ENCODE results near the gene GULP1. TPM values are rescaled to one million over a fixed set of nuclear protein-coding genes. Genes with fewer than 3 reads are reported as not detected.

The GULP1 gene
- total RNA-seq, 1 donor from 2014 or later, result 95.5 TPM

DNA sequence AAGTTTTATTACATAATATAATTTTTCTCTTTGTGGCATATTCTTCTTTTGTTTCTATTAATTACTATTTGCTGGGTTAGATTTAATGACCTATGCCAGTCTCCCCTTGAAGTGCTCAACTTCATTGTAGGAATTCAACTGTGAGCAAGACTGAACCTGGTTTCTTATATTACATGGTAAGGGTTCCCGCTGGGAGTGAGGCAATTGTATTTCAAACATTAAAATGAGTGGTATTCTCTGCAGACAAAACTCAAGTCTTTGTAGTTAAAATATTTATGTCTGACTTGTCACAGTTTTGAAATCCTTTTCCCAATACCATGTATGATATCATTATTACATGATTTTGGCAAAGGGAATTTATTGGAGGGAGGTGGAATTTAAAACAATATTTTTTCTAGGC lies 278.7 kb downstream of the GULP1 start:
- no peak for DNase-seq (ENCODE audit: low read depth)
- TF ChIP-seq, protein P1, sequence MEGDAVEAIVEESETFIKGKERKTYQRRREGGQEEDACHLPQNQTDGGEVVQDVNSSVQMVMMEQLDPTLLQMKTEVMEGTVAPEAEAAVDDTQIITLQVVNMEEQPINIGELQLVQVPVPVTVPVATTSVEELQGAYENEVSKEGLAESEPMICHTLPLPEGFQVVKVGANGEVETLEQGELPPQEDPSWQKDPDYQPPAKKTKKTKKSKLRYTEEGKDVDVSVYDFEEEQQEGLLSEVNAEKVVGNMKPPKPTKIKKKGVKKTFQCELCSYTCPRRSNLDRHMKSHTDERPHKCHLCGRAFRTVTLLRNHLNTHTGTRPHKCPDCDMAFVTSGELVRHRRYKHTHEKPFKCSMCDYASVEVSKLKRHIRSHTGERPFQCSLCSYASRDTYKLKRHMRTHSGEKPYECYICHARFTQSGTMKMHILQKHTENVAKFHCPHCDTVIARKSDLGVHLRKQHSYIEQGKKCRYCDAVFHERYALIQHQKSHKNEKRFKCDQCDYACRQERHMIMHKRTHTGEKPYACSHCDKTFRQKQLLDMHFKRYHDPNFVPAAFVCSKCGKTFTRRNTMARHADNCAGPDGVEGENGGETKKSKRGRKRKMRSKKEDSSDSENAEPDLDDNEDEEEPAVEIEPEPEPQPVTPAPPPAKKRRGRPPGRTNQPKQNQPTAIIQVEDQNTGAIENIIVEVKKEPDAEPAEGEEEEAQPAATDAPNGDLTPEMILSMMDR (IDR thresholded peaks at IDR 0.05; ENCODE audit: insufficient read depth, low read length, poor library complexity, severe bottlenecking), result no peak
- no peaks in the 10 kb centered on the region for H3K36me3 ChIP-seq (ENCODE audit: control insufficient read depth, insufficient read depth, low read length)
- H3K27me3 ChIP-seq (ENCODE audit: control insufficient read depth, insufficient read depth, low read length), result no peaks in the 10 kb centered on the region
- no peak overlapping the region for H3K4me3 ChIP-seq (ENCODE audit: low read depth, low read length)

DNA sequence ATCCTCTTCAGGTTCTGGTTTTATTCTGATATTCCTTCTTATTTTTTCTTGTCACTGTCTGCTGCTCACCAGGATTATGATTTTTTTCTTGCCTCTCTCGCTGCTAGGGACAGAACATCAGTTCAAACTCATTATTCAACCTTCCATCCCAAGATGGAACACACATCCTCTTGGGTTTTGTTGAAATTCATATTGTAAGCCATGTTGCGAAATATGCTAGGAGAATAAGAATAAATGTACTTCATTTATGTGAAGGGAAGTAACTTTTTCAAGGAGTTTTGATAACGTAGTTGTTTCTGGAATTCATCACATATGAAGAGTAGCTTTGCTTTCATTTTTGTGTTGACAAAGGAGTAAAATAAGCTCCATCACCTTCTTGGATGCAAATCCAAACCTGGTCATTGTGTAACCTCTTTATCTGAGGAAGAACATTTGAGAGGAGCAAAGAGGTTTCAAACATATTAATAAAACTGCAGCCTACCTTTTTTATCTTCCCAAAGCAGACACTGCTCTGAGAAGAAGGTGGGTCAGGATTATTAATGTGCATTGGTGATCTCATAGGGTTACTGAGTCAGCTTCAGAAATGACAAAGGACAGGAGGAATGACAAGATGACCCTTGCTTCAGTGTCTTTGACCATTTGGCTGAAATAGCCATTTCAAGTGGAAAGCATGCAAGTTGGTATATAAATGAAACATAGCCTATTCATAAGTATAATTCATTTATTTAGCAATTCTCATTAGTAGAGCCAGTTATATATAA lies 280.0 kb downstream of the GULP1 start:
- H3K4me3 ChIP-seq (ENCODE audit: low read depth, low read length), result no peak overlapping the region
- no peak for DNase-seq (ENCODE audit: low read depth)
- H3K36me3 ChIP-seq (ENCODE audit: control insufficient read depth, insufficient read depth, low read length), result no peaks in the 10 kb centered on the region
- TF ChIP-seq, protein P1 (IDR thresholded peaks at IDR 0.05; ENCODE audit: insufficient read depth, low read length, poor library complexity, severe bottlenecking), result no peak
- no peaks in the 10 kb centered on the region for H3K27me3 ChIP-seq (ENCODE audit: control insufficient read depth, insufficient read depth, low read length)

DNA sequence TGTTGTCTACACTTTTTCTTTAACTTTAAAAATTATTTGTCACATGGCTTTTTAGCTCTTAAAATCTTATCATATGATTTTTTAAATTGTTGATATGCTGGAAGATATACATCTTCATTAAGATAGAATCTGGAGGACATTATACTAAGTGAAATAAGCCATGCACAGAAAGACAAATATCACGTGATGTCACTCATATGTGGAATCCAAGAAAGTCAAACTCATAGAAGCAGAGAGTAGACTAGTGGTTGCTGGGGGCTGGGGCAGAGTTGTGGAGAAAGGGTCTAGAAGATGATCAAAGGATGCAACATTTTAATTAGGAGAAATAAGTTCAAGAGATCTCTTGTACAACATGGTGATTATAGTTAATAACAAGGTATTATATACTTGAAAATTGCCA lies 280.9 kb downstream of the GULP1 start:
- H3K36me3 ChIP-seq (ENCODE audit: control insufficient read depth, insufficient read depth, low read length), result no peaks in the 10 kb centered on the region
- H3K27me3 ChIP-seq (ENCODE audit: control insufficient read depth, insufficient read depth, low read length), result no peaks in the 10 kb centered on the region
- TF ChIP-seq, protein P1 (IDR thresholded peaks at IDR 0.05; ENCODE audit: insufficient read depth, low read length, poor library complexity, severe bottlenecking), result no peak
- no peak for DNase-seq (ENCODE audit: low read depth)
- no peak overlapping the region for H3K4me3 ChIP-seq (ENCODE audit: low read depth, low read length)

DNA sequence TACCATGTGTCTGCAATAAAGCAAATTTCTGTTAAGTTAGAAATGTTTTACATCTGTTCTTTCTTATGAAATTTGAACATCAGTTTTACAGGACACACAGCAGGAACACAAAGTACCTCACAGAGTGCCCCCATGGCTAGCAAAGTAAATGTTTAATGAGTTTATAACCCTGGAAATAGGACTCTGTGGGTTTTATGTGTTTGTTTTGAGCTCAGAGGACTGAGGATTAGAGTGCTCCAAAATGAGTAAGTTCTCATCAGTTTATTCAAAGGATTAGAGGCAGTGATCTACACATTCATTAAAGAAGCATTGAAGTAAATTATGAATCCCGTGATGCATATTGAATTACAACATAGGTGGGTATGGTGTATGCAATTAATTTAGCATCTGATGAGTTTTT lies 281.8 kb downstream of the GULP1 start:
- DNase-seq (ENCODE audit: low read depth), result peak; percentile 1
- H3K27me3 ChIP-seq (ENCODE audit: control insufficient read depth, insufficient read depth, low read length), result no peaks in the 10 kb centered on the region
- no peaks in the 10 kb centered on the region for H3K36me3 ChIP-seq (ENCODE audit: control insufficient read depth, insufficient read depth, low read length)
- TF ChIP-seq, protein P1 (IDR thresholded peaks at IDR 0.05; ENCODE audit: insufficient read depth, low read length, poor library complexity, severe bottlenecking), result no peak
- H3K4me3 ChIP-seq (ENCODE audit: low read depth, low read length), result no peak overlapping the region

DNA sequence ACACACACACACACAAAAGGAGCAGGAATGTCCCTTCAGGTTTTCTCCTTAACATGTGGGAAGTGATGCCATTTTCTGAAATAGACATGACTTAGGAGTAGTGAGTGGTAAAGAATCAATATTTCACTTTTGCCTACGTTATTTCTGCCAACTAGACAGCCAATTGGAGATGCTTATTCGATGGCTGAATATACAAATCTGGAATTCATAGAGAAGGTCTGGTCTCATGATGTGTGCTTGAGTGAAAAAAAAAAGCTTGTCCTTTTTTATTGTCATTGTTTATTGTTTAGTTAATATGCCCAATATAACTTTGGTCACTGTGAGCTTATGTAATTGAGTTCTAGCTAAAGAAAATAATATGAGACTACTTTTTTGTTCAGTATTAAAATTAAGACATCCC lies 284.3 kb downstream of the GULP1 start:
- TF ChIP-seq, protein P1 (IDR thresholded peaks at IDR 0.05; ENCODE audit: insufficient read depth, low read length, poor library complexity, severe bottlenecking), result no peak
- Histone ChIP-seq H3K4me3 (ENCODE audit: low read depth, low read length) (no peak overlapping the region), H3K27me3 (ENCODE audit: control insufficient read depth, insufficient read depth, low read length) (no peaks in the 10 kb centered on the region), H3K36me3 (ENCODE audit: control insufficient read depth, insufficient read depth, low read length) (no peaks in the 10 kb centered on the region)
- DNase-seq (ENCODE audit: low read depth), result no peak

DNA sequence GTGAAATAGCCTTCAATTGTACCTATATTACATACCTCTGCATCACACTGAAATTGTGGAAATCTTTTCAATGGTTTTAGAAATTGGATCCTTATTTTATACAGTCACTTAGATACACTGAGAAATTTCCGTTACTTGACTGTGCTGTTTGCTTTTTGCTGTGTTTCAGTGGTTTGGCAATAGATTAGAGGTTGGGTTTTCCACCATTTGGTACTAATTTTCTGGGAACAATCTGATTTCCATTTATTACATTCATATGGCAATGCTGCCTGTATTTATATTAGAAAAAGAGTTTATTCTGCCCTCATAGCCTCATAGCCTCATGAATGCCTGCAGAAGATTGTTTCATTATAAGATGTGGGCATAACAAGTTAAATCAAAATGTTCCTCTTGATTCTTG lies 285.0 kb downstream of the GULP1 start:
- Histone ChIP-seq H3K27me3 (ENCODE audit: control insufficient read depth, insufficient read depth, low read length) (no peaks in the 10 kb centered on the region), H3K36me3 (ENCODE audit: control insufficient read depth, insufficient read depth, low read length) (no peaks in the 10 kb centered on the region), H3K4me3 (ENCODE audit: low read depth, low read length) (no peak overlapping the region)
- no peak for DNase-seq (ENCODE audit: low read depth)
- TF ChIP-seq, protein P1 (IDR thresholded peaks at IDR 0.05; ENCODE audit: insufficient read depth, low read length, poor library complexity, severe bottlenecking), result no peak

Measured in kidney epithelial cell (primary cell).